Transverse colon (tissue), 4 donors: ENCODE measurements around the gene CRABP2. TPM values are rescaled to one million over a fixed set of nuclear protein-coding genes. Genes with fewer than 3 reads are reported as not detected.
A peak's percentile ranks its signal among the peaks of the same experiment; 100 is the strongest.

Experiments used
- DNase-seq: peaks from one replicate; pipeline ENCODE4 v3.0.0-alpha.2; 2019
- H3K27ac ChIP-seq, 4 donors: fragments of 200-600 bp; sonication (generic); 2 replicates each; pipeline ENCODE4 v1.5.1; 2016 to 2018; ENCODE audit warnings: inconsistent platforms in 4 of 4
- H3K27me3 ChIP-seq: fragments of 200-600 bp; sonication (generic); 2 replicates; pipeline ENCODE4 v1.5.1; 2017; ENCODE audit warnings: inconsistent platforms
- H3K36me3 ChIP-seq, 4 donors: fragments of 200-600 bp; sonication (generic); 2 replicates each; pipeline ENCODE4 v1.5.1; 2017 to 2019; ENCODE audit warnings: inconsistent platforms in 4 of 4
- H3K4me1 ChIP-seq, 4 donors: fragments of 200-600 bp; sonication (generic); 2 replicates each; pipeline ENCODE4 v1.5.1; 2017 to 2020; ENCODE audit warnings: inconsistent platforms in 4 of 4
- H3K4me3 ChIP-seq, 4 donors: fragments of 200-600 bp; sonication (generic); 1 replicate in 1 of 4; 2 replicates in 3 of 4; pipeline versions ENCODE4 v1.5.1 to v1.6.1; 2017 to 2019; ENCODE audit warnings: inconsistent platforms in 4 of 4
- H3K9me3 ChIP-seq, 2 donors: fragments of 200-600 bp; sonication (generic); 2 replicates each; pipeline ENCODE4 v1.5.1; 2017 to 2019; ENCODE audit warnings: inconsistent platforms in 2 of 2
- EP300 ChIP-seq: sonication (generic); formaldehyde crosslinking; IDR thresholded peaks from one replicate; pipeline ENCODE4 v1.6.1; 2017; ENCODE audit warnings: antibody characterized with exemption, low read depth
- POLR2A ChIP-seq: fragments of 450-650 bp; IDR thresholded peaks from one replicate; pipeline ENCODE4 v1.6.1; 2016; ENCODE audit warnings: antibody characterized with exemption, mild to moderate bottlenecking, moderate library complexity
- POLR2AphosphoS5 ChIP-seq, 3 donors: sonication (generic); formaldehyde crosslinking; IDR thresholded peaks; one replicate each; pipeline ENCODE4 v1.6.1; 2016; ENCODE audit warnings: antibody characterized with exemption in 3 of 3
- WGBS, 2 donors: methylation state at CpG; one replicate each; pipeline ENCODE4 v1.1.5; 2018; ENCODE audit warnings: low coverage in 1 of 2; 5-methylcytosine and 5-hydroxymethylcytosine counted together
- in situ Hi-C, 4 donors: fragments of 200-750 bp; cut with MboI; loops; one replicate each; pipeline versions ENCODE4 v1.15.0 to v1.15.1; 2017; ENCODE audit warnings: low sequenced_read_pairs in 3 of 4, low pct_ligation_motif_present in 1 of 4, low pct_unique_long_range_greater_than_20kb in 1 of 4
- intact Hi-C: fragments of 100-400 bp; cut with DNase I; formaldehyde crosslinking; loops from one replicate; pipeline ENCODE4 v1.15.1; 2023; ENCODE audit warnings: low total_unique reads
- total RNA-seq, 4 donors: library from RNA; depleted of rRNA; stranded (reverse); fragments of >200 nt; gene quantifications; one replicate each; pipeline ENCODE4 v1.1.0, GENCODE V29; 2016
- TF ChIP-seq, protein P1 (sequence below), 5 experiments: fragments of 200-600 bp in 3 of 5; fragments of 450-650 bp in 2 of 5; sonication (generic) in 3 of 5; IDR thresholded peaks; 1 replicate in 2 of 5; 2 replicates in 3 of 5; pipeline ENCODE4 v1.5.1; 2016 to 2017; ENCODE audit warnings: antibody characterized with exemption in 5 of 5, inconsistent platforms in 3 of 5, mild to moderate bottlenecking in 2 of 5, moderate library complexity in 1 of 5

The CRABP2 gene
- total RNA-seq, 4 donors from 2014 or later: 0.79 to 1.9 TPM; not detected in 2

DNA sequence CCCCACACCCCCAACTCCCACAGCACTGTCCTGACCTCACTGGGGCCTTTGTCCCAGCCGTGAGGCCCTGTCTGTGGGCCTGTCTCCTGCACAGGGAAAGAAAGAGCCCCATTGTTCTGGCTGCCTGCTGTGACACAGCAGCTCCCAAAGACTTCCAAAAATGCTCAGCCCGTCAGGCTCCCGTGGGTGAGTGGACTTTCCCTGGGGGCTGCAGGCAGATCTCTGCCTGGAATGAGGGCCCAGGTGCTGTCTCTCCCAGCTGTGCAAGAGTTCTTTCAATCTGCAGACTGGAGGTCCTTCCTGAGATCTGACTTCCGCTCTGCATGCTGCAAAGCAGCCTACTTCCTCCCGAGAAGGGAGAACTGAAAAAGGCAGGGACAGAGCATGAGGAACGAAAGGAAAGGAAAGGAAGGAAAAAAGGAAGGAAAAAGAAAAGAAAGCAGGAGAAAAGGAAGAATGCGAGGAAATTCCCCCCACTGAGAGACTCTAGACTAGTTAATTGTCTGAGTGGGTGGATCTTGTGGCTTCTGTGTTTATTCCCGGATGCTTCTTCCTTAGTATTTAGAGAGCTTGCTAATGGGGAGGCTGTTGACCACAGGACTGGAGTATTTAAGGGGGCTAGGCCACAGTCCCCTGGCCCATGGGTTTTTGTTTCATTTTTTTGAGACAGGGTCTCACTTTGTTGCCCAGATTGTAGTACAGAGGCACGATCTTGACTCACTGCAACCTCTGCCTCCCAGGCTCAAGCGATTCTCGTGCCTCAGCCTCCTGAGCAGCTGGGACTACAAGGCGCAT lies 43.2 kb downstream of the CRABP2 start:
- H3K27ac ChIP-seq: peak overlapping the region; percentile 72 to 89 (median 87)
- no peak for TF ChIP-seq POLR2A
- TF ChIP-seq EP300: no peak
- no peak for TF ChIP-seq POLR2AphosphoS5 (IDR thresholded peaks at IDR 0.05)
- TF ChIP-seq, protein P1, sequence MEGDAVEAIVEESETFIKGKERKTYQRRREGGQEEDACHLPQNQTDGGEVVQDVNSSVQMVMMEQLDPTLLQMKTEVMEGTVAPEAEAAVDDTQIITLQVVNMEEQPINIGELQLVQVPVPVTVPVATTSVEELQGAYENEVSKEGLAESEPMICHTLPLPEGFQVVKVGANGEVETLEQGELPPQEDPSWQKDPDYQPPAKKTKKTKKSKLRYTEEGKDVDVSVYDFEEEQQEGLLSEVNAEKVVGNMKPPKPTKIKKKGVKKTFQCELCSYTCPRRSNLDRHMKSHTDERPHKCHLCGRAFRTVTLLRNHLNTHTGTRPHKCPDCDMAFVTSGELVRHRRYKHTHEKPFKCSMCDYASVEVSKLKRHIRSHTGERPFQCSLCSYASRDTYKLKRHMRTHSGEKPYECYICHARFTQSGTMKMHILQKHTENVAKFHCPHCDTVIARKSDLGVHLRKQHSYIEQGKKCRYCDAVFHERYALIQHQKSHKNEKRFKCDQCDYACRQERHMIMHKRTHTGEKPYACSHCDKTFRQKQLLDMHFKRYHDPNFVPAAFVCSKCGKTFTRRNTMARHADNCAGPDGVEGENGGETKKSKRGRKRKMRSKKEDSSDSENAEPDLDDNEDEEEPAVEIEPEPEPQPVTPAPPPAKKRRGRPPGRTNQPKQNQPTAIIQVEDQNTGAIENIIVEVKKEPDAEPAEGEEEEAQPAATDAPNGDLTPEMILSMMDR (IDR thresholded peaks at IDR 0.05): no peak
- H3K9me3 ChIP-seq: no peaks in the 10 kb centered on the region
- in situ Hi-C loops: no loop called here
- no peaks in the 10 kb centered on the region for H3K36me3 ChIP-seq
- no peak overlapping the region for H3K4me3 ChIP-seq
- no peaks in the 10 kb centered on the region for H3K27me3 ChIP-seq
- H3K4me1 ChIP-seq: peaks cover 47 to 88% (median 69%) of the 10 kb centered on the region in 4 donors
- no peak for DNase-seq
- intact Hi-C loops: no loop called here
- WGBS, 2 donors: 58 to 61% methylated on average over 6 to 12 of the region's 12 CpGs

DNA sequence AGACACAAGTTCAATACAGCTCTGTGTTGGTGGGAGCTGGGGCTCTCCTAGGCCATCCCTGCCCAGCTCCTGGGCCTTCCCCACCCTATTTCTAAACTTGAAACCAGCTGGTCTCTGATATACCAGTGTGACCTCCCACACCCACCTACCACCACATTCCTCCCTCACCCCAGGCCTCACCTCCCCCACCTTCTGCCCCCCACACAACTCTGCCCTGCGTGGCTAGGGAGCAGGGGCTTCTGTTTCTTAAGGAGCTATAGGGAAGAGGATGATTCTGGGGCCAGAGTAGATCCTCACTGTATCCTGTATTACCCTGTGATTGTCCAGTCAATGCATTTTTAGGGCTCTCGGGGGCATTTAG lies 44.7 kb downstream of the CRABP2 start:
- Histone ChIP-seq H3K4me3 (peak overlapping the region in 3 of 4 donors; percentile 16 to 30 (median 26)), H3K4me1 (peaks cover 47 to 84% (median 74%) of the 10 kb centered on the region in 4 donors)
- intact Hi-C loops: loop anchor here (2.0 kb wide), 1 partner anchor 16 kb away; the partner anchor contains the start of gene NES

DNA sequence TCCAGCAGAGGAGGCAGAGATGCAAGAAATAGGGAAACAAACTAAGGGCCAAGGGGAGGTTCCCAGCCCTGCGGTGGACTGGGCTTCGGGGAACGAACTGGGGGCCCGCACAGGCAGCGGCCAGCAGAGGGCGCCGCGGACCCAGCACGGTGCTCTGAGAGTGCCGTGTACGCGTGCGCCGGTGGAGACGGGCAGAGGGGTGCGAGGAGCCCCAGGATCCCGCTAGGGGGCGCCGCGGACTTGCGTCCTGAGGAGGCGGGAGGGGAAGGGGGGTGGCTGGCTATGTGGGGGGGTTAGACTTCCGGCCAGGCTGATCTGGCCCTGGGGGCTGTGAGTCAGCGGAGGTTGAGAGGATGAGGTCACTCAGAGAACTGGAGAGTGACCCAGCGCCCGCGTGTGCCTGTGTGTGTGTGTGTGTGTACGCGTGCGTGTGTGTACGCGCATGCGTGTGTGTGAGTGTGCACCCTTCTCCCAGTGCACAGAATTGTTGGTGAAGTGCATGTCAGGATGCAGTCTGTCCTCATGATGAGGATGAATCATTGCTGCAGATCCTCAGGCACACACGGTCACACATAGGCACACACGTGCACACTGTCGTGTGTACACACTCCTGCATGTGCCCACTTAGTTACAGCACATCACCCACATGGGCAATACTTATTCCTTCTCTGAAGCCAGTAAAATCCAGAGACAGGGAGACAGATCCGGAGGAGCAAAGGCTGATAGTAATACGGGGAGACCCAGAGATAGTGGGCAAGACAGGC lies 45.2 kb downstream of the CRABP2 start:
- intact Hi-C loops: loop anchor here (2.0 to 5.0 kb wide), 2 partner anchors 17 to 38 kb away; partner anchors contain the start of gene NES
- H3K4me1 ChIP-seq: peaks cover 41 to 78% (median 68%) of the 10 kb centered on the region in 4 donors
- H3K4me3 ChIP-seq: peak overlapping the region in 2 of 4 donors; percentile 26 to 30
- H3K27me3 ChIP-seq: no peaks in the 10 kb centered on the region
- H3K36me3 ChIP-seq: no peaks in the 10 kb centered on the region
- WGBS, 2 donors: 0 to 26% methylated on average over 3 to 31 of the region's 38 CpGs
- peak overlapping the region; percentile 72 to 89 (median 87) for H3K27ac ChIP-seq
- peak; percentile 94 for DNase-seq
- in situ Hi-C loops: no loop called here
- H3K9me3 ChIP-seq: no peaks in the 10 kb centered on the region
- TF ChIP-seq EP300 (no peak), POLR2A (peak; percentile 30), POLR2AphosphoS5 (IDR thresholded peaks at IDR 0.05) (peak; percentile 31 to 45 (median 35))
- TF ChIP-seq, protein P1 (IDR thresholded peaks at IDR 0.05): peak; percentile 97 to 99 (median 98)

More for the DNA sequence above, 44.7 kb downstream of the CRABP2 start:
- Histone ChIP-seq H3K36me3 (no peaks in the 10 kb centered on the region), H3K27me3 (no peaks in the 10 kb centered on the region), H3K9me3 (no peaks in the 10 kb centered on the region), H3K27ac (peak overlapping the region; percentile 72 to 89 (median 87))
- no peak for TF ChIP-seq POLR2AphosphoS5 (IDR thresholded peaks at IDR 0.05)
- TF ChIP-seq, protein P1 (IDR thresholded peaks at IDR 0.05): no peak
- TF ChIP-seq EP300: no peak
- TF ChIP-seq POLR2A: no peak
- in situ Hi-C loops: no loop called here
- 17 to 55% methylated on average over 1 to 2 of the region's 2 CpGs for WGBS, 2 donors
- no peak for DNase-seq

DNA sequence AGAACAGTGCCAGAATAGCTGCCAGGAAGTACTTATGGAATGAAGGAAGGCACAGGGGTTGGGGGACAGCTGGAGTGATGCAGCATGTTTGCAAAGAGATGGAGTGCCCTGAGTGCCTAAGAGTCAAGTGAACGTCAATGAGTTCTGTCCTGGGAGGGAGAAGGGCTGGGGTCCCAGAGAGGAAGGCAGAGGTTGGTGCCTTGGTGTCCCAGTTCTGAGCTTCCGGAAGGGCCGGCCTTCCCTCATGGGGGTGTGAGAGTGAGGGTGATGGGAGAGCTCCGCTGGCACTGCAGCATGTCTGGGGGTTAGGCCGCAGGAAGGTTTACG lies 45.8 kb downstream of the CRABP2 start:
- peak overlapping the region; percentile 72 to 89 (median 87) for H3K27ac ChIP-seq
- peak overlapping the region in 2 of 4 donors; percentile 26 to 30 for H3K4me3 ChIP-seq
- no peaks in the 10 kb centered on the region for H3K9me3 ChIP-seq
- DNase-seq: no peak
- peaks cover 36 to 73% (median 63%) of the 10 kb centered on the region in 4 donors for H3K4me1 ChIP-seq
- WGBS, 2 donors: 29 to 43% methylated on average over 5 to 6 of the region's 6 CpGs
- TF ChIP-seq, protein P1 (IDR thresholded peaks at IDR 0.05): no peak
- TF ChIP-seq POLR2A (no peak), EP300 (no peak), POLR2AphosphoS5 (IDR thresholded peaks at IDR 0.05) (no peak)
- in situ Hi-C loops: no loop called here
- H3K27me3 ChIP-seq: no peaks in the 10 kb centered on the region
- no peaks in the 10 kb centered on the region for H3K36me3 ChIP-seq
- intact Hi-C loops: loop anchor here (5.0 kb wide), 1 partner anchor 37 kb away; no protein-coding TSS in a partner anchor
